Uterus (tissue), 2 donors: ENCODE measurements around the gene DMRTB1.

Source experiments
- POLR2A ChIP-seq, 2 donors: fragments of 450-650 bp; IDR thresholded peaks; one replicate each; pipeline ENCODE4 v1.6.1; 2016; ENCODE audit warnings: antibody characterized with exemption in 2 of 2, mild to moderate bottlenecking in 1 of 2, moderate library complexity in 1 of 2
- TF ChIP-seq, protein P1 (sequence below), 4 experiments: fragments of 200-600 bp in 2 of 4; fragments of 450-650 bp in 2 of 4; sonication (generic) in 2 of 4; IDR thresholded peaks; one replicate each; pipeline ENCODE4 v1.5.1; 2016 to 2019; ENCODE audit warnings: antibody characterized with exemption in 4 of 4, mild to moderate bottlenecking in 2 of 4, moderate library complexity in 1 of 4

DNA sequence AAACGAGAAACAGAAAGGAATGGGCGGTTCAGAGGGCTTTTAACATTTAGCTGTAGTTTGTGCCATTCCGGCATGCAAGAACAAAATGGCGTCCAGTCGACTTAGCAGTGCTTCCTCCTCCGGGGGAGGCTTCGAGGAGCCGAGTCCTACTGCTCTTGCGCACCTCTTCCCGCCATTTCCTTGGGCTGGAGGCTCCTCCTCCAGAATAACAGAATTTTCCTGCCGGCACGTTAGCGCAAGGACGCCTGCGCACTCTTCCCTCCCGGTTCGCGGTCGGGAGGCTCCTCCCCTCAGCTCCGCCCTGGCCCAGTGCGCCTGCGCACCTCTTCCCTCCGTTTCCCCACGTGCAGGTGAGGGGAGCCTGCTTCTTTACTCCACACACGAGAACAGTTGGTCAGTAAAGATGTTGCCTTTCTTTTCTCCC is 1.0 kb downstream of the DMRTB1 start:
- TF ChIP-seq POLR2A (IDR thresholded peaks at IDR 0.05) = no peak
- TF ChIP-seq, protein P1, sequence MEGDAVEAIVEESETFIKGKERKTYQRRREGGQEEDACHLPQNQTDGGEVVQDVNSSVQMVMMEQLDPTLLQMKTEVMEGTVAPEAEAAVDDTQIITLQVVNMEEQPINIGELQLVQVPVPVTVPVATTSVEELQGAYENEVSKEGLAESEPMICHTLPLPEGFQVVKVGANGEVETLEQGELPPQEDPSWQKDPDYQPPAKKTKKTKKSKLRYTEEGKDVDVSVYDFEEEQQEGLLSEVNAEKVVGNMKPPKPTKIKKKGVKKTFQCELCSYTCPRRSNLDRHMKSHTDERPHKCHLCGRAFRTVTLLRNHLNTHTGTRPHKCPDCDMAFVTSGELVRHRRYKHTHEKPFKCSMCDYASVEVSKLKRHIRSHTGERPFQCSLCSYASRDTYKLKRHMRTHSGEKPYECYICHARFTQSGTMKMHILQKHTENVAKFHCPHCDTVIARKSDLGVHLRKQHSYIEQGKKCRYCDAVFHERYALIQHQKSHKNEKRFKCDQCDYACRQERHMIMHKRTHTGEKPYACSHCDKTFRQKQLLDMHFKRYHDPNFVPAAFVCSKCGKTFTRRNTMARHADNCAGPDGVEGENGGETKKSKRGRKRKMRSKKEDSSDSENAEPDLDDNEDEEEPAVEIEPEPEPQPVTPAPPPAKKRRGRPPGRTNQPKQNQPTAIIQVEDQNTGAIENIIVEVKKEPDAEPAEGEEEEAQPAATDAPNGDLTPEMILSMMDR (IDR thresholded peaks at IDR 0.05) = no peak
